Hippocampal formation (tissue), 2 donors: ENCODE data around the gene ADAMTS14.

ENCODE experiments used
- DNase-seq, 2 donors: peaks; one replicate each; lab custom pipeline; 2025; lab: John Stamatoyannopoulos, UW

The ADAMTS14 gene

GRCh38 chr10:70674560-70675495 lies 2.5 kb downstream of the ADAMTS14 start:
- no peak for DNase-seq

- no peak for DNase-seq
These were observed 3.3 kb downstream of the ADAMTS14 start for GRCh38 chr10:70675496-70676161.

- no peak for DNase-seq
These were observed 4.2 kb downstream of the ADAMTS14 start for GRCh38 chr10:70676511-70676910.

- DNase-seq = no peak
These were observed 4.7 kb downstream of the ADAMTS14 start for GRCh38 chr10:70677016-70677415.

GRCh38 chr10:70677620-70678249 lies 5.4 kb downstream of the ADAMTS14 start:
- DNase-seq = no peak

DNA sequence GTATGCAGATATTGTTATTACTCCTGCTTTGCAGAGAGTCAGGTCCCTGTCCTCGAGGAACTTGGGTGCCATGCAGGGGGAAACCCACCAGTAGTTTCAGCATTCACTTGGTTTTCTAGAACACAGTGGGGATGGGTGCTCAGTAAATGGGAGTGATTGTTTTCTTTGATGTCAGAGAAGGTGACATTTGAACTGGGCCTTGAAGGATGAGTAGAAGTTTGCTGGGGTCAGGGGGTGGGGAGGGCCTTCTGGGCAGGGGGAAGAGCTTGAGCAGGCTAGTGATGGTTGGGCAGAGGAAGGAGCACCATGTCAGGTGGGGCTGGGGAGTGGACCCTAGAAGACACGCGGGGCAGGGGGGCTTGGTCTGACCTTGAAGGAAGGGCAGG lies 5.9 kb downstream of the ADAMTS14 start:
- DNase-seq = no peak

GRCh38 chr10:70678757-70679489 lies 6.6 kb downstream of the ADAMTS14 start:
- no peak for DNase-seq

- no peak for DNase-seq
These were observed 7.2 kb downstream of the ADAMTS14 start for GRCh38 chr10:70679498-70679897.

- no peak for DNase-seq
These were observed 8.8 kb downstream of the ADAMTS14 start for GRCh38 chr10:70680899-70681730.

DNA sequence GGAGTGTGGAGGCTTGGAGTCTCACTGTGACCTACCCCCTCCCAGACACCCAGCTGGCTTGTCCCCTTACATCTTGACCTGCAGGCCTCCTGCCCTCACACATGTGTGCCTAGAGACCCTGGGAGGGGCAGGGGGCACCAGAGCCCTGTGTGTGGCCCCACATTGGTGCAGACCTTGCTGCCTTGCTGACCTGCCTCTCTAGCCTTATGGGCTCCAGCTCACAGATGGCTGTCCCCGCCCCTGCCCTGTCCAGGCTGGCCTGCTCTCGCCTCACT lies 9.4 kb downstream of the ADAMTS14 start:
- no peak for DNase-seq

- no peak for DNase-seq
These were observed 10.8 kb downstream of the ADAMTS14 start for GRCh38 chr10:70682920-70683600.

- no peak for DNase-seq
These were observed 11.3 kb downstream of the ADAMTS14 start for GRCh38 chr10:70683601-70683934.

DNA sequence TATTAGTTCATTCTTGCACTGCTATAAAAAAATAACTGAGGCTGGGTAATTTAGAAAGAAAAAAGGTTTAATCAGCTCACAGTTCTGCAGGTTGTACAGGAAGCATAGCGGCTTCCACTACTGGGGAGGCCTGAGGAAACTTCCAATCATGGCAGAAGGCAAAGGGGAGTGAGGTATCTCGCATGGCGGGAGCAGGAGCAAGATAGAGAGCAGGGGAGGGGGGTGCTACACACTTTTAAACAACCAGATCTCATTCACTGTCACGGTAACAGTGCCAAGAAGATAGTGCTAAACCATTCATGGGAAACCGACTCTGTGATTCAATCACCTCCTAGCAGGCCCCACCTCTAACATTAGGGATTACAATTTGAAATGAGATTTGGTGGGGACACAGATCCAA lies 11.6 kb downstream of the ADAMTS14 start:
- no peak for DNase-seq

DNA sequence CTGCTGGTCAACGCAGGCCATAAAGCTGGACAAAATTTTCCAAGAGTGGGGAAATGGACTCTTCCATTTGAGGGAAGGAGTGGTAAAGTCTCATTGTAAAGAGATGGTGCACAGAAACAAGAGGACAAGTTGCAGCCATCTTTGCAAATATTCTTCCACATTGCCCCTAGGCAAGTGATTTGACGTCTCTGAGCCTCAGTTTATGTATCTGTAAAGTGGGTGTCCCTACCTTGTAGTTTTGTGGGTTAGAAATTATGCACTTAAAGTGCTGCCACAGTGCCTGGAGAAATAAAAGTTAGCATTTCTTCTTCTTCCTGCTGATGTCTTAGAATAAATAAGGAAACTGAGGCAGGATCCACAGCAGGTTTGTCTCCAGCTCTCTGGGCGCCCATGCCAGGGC lies 12.1 kb downstream of the ADAMTS14 start:
- no peak for DNase-seq

GRCh38 chr10:70684839-70685454 lies 12.6 kb downstream of the ADAMTS14 start:
- DNase-seq = no peak

- no peak for DNase-seq
These were observed 13.2 kb downstream of the ADAMTS14 start for GRCh38 chr10:70685455-70685911.

- no peak for DNase-seq
These were observed 16.5 kb downstream of the ADAMTS14 start for GRCh38 chr10:70688828-70689227.

GRCh38 chr10:70689661-70690060 lies 17.4 kb downstream of the ADAMTS14 start:
- no peak for DNase-seq

DNA sequence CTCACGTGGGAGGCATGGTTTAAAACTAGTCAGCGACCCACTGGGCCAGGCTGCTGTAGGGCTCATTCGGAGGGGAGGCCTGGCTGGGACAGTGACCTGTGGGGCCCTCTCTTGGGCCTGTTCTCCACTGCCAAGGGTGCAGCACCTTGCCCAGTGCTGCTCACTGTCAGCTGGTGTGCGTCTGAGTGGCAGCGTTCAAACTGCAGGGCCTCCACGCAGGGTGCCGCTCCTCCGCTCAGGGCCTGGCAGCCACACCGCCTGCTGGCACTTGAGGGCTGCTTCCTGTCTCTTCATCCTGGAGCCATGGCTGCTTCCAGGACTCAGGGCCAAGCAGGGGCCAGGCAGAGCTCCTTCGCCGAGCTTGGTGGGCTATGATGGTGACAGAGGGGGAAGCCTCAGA lies 18.3 kb downstream of the ADAMTS14 start:
- no peak for DNase-seq

GRCh38 chr10:70691611-70692010 lies 19.3 kb downstream of the ADAMTS14 start:
- no peak for DNase-seq
